HTERT RPE-1 (cell line): ENCODE data around the gene SIRT2.
"Not testable (repeated sequence)": the region's sequence is repeated elsewhere in the genome, so short reads cannot be mapped to it uniquely, and the experiment has no call there.

Source experiments
- in situ Hi-C: fragments of 300-500 bp; cut with MboI; formaldehyde crosslinking; loops from 4 replicates; pipeline ENCODE4 v1.14.3; 2020; ENCODE audit warnings: low sequenced_read_pairs

Gene SIRT2

DNA sequence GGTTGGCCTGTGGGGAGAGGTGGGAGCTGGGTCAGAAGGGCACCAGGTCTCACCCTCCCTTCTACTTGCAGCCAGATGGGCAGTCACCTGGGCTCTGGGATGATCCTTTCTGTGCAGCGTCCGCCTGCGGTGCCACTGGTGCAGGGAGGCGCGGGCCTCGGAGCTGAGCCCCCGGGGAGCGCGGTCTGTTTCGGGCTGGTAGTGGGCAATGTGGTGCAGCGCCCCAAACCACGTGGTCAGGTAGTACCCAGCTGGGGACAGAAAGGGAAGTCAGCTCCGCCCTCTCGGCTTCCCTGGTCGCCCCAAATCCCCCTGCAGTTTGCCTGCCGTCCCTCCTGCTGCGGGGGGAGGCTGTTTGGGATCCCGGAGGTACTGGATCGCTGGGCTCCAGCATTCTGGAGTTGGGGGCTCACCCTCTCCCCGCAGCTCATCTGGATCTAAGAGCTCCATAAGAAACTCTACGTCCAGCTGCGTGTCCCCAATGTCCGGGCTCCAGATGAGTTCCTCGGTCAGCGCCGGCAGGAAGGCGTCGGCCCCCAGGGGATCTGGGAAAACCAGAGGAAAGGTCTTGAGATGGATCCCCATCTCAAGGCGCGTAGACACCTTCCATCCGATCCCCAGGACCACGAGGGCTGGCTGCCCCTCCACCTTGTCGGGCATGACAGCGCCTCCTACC, 30.1 kb downstream of the SIRT2 start:
- in situ Hi-C loops, result no loop called here

GRCh38 chr19:38868551-38868950, 30.9 kb downstream of the SIRT2 start:
- in situ Hi-C loops, result no loop called here

DNA sequence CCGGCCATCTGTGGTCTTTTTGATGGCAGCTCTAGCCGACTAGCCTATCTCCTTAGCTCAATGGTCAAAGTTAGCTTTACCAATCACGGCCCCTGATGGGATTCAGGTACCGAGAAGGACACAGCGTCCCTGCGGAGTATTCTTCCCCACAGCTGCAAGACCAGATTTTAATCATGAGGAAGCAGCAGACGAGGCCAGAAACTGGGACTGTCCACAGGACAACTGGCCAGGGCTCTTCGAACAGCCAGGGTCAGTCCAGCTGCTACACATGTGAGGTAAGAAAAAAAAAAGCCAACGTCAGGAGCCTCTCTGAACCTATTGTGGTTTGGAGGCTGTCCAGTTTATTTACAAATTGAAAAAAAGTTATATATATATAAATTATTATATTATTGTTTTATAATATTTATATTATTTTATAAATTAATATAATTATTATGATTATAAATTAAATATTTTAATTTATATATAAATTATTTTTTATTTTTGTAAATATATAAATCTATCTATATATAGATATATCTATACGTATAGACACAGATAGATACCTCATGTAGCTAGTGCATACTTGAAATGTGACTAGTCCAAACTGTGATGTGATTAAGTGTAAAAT, 32.1 kb downstream of the SIRT2 start:
- in situ Hi-C loops, result no loop called here

- in situ Hi-C loops, result no loop called here
These were observed 36.9 kb downstream of the SIRT2 start for GRCh38 chr19:38862321-38863059.

- in situ Hi-C loops, result no loop called here
These were observed 38.0 kb downstream of the SIRT2 start for GRCh38 chr19:38861368-38861767.

DNA sequence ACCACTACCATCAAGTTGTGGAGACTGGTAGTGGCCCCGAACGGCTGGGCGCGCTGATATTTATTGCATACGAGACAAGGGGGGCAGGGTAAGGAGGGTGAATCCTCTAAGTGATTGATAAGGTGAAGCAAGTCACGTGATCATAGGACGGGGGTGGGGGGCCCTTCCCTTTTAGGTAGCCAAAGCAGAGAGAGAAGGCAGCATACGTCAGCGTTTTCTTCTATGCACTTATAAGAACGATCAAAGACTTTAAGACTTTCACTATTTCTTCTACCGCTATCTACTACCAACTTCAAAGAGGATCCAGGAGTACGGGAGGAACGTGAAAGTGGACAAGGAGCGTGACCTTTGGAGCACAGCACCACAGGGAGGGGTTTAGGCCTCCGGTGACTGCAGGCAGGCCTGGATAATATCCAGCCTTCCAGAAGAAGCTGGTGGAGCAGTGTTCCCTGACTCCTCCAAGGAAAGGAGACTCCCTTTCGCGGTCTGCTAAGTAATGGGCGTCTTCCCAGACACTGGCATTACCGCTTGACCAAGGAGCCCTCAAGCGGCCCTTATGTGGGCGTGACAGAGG, 39.7 kb downstream of the SIRT2 start:
- in situ Hi-C loops, result not testable (repeated sequence)

- in situ Hi-C loops, result no loop called here
These were observed 42.6 kb downstream of the SIRT2 start for GRCh38 chr19:38856813-38857212.

DNA sequence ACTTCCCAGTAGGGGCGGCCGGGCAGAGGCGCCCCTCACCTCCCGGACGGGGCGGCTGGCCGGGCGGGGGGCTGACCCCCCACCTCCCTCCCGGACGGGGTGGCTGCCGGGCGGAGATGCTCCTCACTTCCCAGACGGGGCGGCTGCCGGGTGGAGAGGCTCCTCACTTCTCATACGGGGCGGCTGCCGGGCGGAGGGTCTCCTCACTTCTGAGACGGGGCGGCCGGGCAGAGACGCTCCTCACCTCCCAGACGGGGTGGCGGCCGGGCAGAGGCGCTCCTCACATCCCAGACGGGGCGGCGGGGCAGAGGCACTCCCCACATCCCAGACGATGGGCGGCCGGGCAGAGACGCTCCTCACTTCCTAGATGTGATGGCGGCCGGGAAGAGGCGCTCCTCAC, 43.7 kb downstream of the SIRT2 start:
- in situ Hi-C loops, result not testable (repeated sequence)

- in situ Hi-C loops, result not testable (repeated sequence)
These were observed 44.5 kb downstream of the SIRT2 start for GRCh38 chr19:38854961-38855360.

- in situ Hi-C loops, result no loop called here
These were observed 46.2 kb downstream of the SIRT2 start for GRCh38 chr19:38853214-38853613.

GRCh38 chr19:38852231-38853044, 47.0 kb downstream of the SIRT2 start:
- in situ Hi-C loops, result no loop called here

DNA sequence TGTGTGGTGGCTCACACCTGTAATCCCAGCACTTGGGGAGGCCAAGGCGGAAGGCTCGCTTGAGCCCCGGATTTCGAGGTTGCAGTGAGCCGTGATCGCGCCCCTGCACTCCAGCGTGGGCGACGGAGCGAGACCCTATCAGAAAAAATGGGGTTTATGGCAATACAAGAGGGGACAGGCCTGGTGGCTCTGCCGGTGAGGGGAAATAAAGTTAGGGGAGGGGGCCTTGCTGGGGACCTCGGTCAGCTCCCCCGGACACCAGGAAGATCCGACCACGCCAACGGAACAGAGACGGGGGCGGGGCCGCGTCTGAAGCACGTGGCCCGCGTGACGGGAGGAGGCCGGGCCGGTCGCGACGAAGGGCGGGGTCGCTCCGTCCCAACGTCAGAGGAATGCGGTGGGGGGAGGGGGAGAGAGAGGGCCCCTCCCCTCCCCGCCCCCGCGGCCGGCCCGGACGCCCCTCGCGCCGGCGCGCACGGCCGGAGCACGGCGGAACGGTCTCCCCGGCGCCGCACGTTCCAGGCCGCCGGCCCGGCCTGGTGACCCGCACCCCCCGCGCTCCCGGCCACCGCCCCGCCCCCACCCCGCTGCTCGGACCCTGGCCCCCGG, 47.7 kb downstream of the SIRT2 start:
- in situ Hi-C loops, result no loop called here

DNA sequence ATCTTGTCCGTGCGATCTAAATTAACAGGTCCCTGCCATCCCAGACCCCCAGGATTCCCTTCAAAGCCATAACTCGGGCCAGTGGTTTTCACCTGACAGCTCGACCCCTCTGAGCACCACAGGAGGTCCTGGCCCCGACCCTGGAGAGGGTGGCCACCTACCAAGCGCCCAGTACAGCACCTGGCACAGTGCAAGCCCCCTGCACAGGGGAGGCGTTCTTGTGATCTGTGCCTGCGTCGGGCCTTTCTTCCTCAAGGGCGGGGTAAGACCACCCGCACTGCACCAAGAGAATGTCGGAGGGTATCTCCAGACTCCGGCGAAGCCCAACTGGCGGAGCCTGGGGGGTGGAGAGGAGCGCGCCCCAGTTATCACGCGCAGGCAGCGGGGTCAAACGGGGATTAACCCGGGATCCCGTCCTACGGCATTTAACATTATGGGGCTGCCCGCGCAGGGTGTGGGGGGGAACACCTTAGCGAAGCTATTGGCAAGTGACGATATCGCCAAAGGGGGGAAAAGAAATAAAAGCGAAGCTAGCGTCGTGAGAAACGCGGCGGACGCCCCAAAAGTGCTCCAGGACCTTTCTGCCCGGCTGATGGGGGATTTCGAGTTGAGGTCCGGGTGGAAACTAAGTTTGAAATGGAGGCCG, 48.3 kb downstream of the SIRT2 start:
- in situ Hi-C loops, result no loop called here

DNA sequence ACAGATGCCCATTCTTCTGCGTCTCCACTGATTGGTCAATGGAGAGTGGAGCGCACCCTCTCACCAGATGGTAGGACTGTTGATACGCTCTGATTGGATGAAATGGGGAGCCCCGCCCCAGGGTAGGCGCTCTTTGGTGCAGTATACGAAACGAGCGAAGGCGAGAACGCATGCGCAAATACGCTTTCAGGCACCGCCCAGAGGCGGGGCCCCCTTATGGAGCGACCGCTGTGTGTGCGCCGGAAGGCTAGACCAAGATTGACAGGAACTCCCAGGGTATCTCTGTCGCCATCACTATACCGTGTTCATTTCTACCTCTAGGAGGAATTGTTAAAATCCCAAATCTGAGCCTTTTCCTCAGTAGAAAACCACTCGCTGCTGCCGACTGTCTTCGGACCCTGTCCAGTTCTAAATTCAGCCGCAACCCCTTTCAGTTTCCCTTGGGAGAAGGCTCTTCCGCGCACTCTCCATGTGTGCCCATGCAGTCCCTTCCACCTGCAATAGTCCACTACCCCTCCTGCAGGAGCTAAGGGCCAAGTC, 48.9 kb downstream of the SIRT2 start:
- in situ Hi-C loops, result no loop called here

DNA sequence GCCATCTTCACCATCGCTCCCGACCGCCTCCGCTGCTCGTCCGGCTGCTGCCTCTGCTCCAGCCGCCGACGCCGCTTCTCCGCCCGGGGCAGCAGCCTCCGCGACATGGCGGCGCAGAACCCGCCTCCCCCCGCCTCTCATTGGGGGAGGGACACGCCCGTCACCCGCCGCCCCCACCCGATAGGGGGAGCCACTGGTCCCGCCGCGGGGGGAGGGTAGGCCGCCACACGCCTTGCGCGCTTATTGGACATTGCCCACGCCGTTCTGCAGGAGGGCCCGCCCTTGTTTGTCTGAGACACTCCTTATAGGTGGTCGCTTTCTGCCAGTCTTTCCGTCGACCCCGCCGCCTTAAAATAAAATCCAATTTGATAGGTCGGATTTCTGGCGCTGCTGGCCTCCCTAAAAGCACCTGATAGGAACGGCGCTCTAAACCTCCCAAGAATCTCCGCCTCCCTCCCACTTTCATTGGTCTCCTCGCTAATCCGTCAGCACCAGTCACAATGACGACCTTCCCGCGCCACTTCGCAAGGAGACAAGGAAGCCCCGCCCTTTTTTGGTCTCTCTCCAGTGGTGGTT, 49.5 kb downstream of the SIRT2 start, which contains the start of gene HNRNPL:
Gene HNRNPL, minus strand, starts transcription at position 127 of the 576 bp plus-strand sequence. Its CDS starts 20 bp downstream, at position 107.
- in situ Hi-C loops, result no loop called here

- in situ Hi-C loops, result no loop called here
These were observed 50.1 kb downstream of the SIRT2 start for GRCh38 chr19:38849147-38849859.

GRCh38 chr19:38848299-38849146, 50.9 kb downstream of the SIRT2 start:
- in situ Hi-C loops, result no loop called here

GRCh38 chr19:38846097-38846496, 53.3 kb downstream of the SIRT2 start:
- in situ Hi-C loops, result no loop called here
